Measurements from ENCODE around the gene KLF11. TPM values are rescaled to one million over a fixed set of nuclear protein-coding genes. Genes with fewer than 3 reads are reported as not detected.

KLF11 gene
- 3.4 and 3.5 TPM in 2 replicates for total RNA-seq

DNA sequence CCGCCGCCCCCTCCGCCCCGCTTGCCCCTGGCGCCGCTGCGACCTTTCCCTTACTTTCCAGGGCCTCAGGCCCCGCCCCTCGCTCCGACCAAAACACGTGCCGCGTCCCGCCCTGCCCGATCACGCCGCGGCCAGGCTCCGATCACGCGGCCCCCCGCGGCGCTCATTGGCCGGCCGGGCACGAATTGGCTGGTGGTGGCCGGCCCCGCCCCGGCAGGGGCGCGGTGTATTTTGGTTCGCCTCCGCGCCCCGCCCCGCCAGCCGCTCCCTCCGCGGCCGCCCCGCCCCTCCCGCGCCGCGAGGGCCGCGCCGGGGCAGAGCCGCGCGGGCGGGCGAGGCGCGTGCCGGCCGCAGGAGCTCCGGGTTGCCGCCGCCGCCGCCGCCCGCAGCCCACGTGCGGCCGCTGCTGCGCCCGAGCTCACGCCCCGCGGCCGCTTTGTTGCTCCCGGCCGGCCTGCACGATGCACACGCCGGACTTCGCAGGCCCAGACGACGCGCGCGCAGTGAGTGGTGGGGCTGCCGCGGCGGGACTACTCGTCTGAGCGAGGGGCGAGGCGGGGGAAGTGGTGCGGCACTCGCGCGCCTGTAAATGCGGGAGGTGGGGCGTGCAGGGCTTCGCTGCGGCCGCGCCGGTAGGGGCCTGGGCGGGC is at the start of gene KLF11:
KLF11 (plus strand) TSS at position 295 of the 650 bp plus-strand sequence; CDS start at position 462, 167 bp downstream.

GRCh38 chr2:10079870-10080535 is 36.7 kb downstream of the KLF11 start, which contains the start of gene CYS1:
TSS of gene CYS1 (minus strand) at chr2:10080411. CDS start at chr2:10080223, 188 bp downstream.

Other genes with a start within 250 kb of the KLF11 start
- gene TAF1B, start 200.1 kb upstream of the KLF11 start, total RNA-seq: 23.5 and 24.7 TPM in 2 replicates
- gene GRHL1, start 91.9 kb upstream of the KLF11 start, total RNA-seq: 0.19 and 0.26 TPM in 2 replicates
- 1.7 and 2.0 TPM in 2 replicates for gene CYS1, start 36.9 kb downstream of the KLF11 start, total RNA-seq
- 21.9 and 40.6 TPM in 2 replicates for gene RRM2, start 79.2 kb downstream of the KLF11 start, total RNA-seq

All from aortic smooth muscle cell (primary cell).